GM19238 (cell line): Measurements from ENCODE around the gene GTF2H4.
A peak's percentile ranks its signal among the peaks of the same experiment; 100 is the strongest.
"Not testable (repeated sequence)": the region's sequence is repeated elsewhere in the genome, so short reads cannot be mapped to it uniquely, and the experiment has no call there.

Experiments used
- DNase-seq: peaks from one replicate; pipeline ENCODE4 v3.0.0; 2011; ENCODE audit warnings: low spot score; ENCODE audit not compliant: insufficient read length

GTF2H4 gene

DNA sequence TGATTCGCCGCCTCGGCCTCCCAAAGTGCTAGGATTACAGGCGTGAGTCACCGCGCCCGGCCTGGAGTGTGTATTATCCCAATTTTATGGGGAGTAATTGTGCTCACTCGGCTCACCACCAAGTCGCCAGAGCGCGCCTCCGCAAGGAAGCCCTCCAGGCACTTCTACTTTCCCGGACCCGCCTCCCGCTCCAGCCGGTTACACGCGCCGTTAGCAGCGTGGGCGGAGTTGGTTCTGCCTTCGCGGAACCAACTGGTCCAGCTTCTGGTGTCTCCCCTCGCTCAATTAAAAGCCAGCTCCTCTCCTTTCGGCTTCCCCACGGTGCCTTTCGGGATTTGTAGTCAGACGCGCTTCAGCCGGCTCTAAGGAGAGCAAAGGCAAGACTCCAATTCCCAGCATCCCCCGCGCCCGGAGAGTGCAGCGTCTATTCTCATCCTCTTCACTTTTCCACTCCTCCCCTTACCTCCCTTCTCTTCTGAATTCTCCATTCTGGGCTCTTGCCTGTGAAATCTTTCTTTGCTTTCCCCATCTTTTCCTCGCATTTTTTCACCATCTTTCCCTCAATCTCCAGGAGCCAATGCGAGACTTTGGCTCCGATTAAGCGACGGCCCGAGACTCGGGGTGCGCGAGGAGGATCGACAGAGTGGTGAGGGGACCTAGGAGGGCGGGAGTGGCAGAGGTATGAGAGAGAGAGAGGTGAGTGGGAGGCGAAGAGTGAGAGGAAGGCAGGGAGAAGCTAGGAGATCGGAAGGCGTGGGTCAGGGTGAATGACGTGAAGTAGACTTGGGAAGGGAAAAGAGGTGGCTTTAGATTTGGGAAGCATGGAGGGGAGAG, at the start of gene GTF2H4:
Gene GTF2H4 (plus strand): TSS at position 450 of the 834 bp plus-strand sequence.
- peak; percentile 94 for DNase-seq

- DNase-seq, result not testable (repeated sequence)
These were observed 48.3 kb upstream of the GTF2H4 start for GRCh38 chr6:30859726-30860125.

DNA sequence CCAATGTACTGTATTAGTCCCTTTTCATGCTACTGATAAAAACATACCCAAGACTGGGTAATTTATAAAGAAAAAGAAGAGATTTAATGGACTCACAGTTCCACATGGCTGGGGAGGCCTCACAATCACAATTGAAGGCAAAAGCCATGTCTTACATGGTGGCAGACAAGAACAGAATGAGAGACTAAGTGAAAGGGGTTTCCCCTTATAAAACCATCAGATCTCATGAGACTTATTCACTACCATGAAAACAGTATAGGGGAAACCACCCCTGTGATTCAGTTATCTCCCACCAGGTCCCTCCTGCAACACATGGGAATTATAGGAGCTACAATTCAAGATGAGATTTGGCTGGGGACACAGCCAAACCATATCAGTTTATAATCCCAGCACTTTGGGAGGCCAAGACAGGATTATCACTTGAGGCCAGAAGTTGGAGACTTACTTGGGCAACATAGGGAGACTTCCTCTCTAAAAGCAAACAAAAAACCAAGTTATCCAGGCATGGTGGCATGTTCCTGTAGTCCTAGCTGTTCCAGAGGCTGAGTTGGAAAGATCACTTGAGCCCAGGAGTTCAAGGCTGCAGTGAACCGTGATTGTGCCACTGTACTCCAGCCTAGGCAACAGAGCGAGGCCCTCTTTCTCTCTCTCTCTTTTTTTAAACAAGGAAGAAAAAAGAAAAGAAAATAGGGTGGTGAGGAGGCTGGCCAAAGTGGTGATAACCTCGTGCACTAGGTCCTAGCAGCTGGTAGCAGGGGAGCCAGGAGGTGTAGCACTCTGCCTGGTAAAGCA, 46.6 kb upstream of the GTF2H4 start:
- DNase-seq, result no peak

DNA sequence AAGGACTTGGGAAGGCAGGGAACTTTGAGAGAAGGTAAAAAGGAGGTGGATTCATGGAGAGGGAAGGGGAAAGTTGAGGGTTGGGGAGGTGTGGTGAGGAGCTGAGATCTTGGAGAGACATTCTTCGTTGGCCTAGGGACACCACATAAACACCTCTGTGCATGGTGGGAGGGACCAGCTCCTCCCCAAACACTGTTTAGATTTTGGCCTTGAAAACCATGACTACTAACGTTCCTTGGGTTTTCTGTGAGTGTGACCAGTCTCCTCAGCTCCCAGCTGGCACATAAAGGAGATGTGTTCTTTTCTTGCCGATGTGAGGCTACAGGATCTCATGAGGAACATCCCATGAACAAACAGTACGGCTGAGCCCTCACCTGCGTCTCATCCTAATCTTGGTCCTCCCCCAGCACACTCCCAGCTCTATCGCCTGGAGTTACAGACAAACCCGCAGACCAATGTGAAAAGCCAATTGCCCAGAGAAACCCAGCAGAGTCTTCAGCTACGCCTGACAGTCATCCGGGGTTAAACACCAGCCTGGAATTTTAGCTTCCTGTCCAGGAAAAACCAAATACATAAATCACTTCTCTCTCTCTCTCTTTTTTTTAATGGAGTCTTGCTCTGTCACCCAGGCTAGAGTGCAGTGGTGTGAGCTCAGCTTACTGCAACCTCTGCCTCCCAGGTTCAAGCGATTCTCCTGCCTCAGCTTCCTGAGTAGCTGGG, 45.7 kb upstream of the GTF2H4 start:
- no peak for DNase-seq

GRCh38 chr6:30864325-30864724, 43.7 kb upstream of the GTF2H4 start:
- no peak for DNase-seq

DNA sequence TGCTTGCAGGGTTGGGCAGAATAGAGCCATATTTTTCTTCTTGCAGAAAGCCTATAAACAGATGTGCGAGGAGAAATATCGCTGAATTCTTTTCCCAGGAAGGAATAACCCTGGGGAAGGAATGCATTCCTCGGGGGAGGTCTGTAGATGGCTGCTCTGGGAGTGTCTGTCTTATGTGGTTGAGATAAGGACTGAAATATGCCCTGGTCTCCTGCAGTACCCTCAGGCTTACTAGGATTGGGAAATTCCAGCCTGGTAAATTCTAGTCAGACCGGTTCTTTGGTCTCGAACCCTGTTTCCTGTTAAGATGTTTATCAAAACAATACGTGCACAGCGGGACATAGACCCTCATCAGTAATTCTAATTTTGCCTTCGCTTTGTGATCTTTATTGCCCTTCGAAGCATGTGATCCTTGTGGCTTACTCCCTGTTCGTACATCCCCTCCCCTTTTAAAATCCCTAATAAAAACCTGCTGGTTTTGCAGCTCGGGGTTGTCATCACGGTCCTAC, 38.7 kb upstream of the GTF2H4 start:
- not testable (repeated sequence) for DNase-seq

DNA sequence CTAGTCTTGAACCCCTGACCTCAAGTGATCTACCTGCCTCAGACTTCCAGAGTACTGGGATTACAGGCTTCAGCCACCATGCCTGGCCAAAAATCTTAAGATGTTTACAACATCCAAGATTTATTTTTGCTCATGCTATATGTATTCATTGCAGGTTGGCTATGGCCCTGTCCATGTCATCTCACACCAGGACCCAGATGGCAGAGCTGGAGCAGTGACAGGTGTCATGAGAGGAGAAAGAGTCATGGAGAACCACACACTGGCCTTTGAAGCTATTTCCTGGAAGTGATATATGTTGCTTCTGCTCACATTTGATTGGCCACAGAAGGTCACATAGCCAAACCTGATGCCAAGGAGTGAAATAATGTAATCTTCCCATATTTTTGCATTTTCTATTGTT, 37.5 kb upstream of the GTF2H4 start:
- no peak for DNase-seq

DNA sequence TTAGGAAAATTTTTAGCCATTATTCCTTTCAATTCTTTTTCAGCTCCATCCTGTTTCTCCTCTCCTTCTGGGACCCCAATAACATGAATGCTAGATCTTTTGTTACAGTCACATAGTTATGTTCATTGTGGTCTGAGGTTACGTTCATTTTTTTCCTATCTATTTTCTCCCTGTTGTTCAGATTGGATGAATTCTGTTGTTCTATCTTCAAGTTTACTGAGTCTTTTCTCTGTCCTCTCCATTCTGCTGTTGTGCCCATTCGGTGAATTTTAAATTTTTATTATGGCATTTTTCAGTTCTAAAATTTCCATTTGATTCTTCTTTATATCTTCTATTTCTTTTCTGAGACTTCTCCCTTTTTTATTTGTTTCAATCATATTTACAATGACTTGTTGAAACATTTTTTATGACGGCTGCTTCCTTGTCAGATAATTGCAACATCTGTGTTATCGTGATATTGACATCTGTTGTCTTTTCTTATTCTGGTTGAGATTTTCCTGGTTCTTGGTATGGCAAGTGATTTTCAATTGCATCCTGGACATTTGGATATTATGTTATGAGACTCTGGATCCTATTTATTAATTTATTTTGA, 36.3 kb upstream of the GTF2H4 start:
- no peak for DNase-seq

DNA sequence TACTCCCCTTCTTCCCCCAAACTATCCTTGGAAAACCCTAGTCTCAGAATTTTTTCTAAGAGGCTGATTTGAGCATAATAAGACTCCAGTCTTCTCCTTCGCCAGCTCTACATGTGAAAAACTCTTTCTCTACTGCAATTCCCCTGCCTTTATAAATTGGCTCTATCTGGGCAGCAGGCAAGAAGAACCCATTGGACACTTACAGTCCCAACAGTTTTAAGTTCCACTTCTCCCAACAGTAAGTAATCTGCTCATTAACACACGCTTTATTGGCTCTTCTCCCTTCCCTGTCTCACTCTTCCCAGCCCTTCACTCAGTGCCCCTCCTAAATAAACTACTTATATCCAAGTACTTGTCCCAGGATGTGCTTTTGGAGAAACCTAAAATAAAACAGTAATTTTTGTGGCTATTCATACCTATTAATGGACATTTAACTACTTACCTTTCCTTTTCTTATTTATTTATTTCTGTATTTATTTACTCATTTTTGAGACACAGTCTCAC, 34.8 kb upstream of the GTF2H4 start:
- DNase-seq, result no peak

DNA sequence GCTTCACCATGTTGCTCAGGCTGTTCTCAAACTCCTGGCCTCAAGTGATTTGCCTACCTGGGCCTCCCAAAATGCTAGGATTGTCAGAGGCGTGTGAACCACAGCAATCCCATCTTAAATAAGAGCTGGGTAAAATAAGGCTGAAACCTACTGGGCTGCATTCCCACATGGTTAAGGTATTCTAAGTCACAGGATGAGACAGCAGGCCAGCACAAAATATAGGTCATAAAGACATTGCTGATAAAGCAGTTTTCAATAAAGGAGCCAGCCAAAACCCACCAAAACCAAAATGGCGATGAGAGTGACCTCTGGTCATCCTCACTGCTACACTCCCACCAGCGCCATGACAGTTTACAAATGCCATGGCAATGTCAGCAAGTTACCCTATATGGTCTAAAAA, 34.2 kb upstream of the GTF2H4 start:
- DNase-seq, result not testable (repeated sequence)

DNA sequence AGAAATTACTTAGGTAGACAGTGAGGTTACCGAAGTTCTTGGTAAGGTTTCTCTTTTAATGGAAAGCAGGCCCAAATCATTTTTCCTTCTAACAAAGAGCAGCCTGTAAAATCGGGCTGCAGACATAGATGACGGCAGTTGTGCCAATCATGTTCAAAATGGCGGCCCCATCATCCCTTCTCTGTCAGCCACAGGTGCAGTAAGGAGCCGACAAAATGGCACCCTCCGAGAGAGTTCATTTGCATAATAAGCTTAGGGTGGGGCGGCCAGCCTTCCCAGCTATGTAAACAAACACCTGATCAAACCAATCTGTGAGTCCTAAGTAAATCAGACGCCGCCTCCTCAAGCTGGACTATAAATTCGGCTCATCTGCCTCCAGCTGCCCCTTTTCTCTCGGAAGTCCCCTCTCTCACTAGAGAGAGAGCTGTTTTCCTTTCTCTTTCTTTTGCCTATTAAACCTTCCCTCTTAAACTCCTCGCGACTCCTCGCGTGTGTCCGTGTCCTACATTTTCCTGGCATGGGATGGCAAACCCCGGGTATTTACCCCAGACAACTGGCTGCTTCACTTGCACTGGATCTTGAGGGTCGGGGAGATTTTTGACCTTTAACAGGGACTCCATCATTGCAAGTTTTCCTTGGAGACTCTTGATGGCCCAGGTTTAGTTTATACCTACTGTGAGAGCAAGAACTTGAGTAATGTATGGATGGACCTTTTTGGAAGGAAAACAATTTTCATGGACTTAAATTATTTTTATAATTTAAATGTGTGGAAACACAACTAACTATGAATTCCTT, 32.6 kb upstream of the GTF2H4 start:
- no peak for DNase-seq

DNA sequence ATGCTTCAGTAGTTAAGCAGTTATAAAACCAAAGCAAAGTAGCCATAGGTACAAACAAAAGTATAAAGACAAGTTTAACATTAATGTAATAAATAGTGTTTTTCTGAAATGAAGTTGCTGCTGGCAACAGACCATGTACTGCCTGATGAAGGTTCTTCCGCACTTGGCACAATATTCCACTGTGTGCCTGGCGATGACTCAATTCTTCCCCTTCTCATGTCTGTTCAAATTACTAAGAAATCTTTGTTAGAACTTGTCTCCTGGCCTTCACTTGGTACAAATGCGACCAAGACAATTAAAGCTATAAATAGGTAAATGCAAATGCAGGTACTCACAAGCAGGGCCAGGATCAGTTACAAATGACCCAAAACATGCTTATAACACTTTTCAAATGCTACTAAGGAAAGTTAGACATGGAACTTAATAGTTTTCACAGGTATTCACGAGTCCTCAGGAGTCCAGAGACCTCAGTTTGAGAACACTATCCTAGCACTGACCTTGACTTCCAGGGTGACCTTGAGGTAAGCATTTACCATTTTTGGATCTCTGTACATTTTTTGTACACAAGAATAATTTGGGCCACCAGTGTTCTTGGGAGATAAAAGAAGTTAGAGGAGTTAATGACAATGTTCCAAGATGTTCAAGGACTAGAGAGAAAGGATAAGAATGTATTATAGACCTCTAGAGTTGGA, 31.8 kb upstream of the GTF2H4 start:
- DNase-seq, result no peak

GRCh38 chr6:30877419-30878262, 30.4 kb upstream of the GTF2H4 start:
- DNase-seq, result peak; percentile 67

DNA sequence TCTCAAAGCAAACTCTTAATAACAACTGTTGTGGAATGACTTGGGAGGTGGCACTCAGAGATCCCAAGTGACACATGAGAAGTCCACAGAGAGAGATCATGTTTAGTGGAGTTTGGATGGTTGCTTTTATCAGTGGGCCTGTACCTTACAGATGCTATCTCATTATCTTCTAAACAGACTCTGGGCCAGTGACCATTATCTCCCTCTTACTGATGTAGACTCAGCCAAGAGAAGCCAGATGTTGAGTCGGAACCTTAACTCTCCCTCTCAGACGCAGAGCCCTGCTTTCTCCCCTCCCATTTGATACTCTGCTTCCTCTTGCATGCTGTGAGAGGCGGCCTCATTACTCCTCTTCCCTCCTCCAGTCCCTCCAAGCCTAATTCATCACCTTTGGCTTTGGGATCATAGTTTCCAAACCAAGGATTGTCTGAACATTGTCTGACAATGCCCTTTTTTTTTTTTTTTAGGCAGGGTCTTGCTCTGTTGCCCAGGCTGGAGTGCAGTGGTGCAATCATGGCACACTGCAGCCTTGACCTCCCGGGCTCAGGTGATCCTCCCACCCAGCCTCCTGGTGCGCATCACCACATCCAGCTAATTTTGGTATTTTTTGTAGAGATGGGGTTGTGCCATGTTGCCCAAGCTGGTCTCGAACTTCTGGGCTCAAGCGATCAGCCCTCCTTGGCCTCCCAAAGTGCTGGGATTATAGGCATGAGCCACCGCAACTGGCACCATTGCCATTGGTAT, 28.2 kb upstream of the GTF2H4 start:
- no peak for DNase-seq

DNA sequence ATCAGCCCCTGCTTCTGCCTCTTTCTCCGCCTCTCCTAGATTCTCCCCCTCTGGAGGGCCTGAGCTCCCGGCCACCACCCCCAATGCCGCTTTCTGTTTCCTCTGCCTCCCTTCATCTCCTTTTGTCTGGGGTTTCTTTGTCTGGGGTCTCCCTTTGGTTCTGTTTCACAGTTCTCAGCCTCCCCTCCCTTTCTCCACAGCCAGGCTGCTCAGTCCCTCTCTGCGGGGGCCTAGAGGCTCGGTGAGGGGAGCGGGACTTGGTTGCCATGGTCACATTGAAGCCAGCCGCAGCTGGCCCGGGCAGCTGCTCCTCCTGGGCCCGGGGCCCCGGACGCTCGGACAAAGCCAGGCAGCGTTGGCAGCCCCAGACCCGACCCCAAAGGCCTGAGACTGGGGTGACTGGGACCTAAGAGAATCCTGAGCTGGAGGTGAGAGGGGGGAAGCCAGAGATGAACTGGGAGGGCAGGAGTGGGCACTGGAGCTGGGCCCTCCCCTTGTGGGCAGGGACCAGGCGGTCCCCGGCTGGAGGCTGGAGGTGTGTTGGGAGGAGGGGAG, 27.2 kb upstream of the GTF2H4 start:
- no peak for DNase-seq

DNA sequence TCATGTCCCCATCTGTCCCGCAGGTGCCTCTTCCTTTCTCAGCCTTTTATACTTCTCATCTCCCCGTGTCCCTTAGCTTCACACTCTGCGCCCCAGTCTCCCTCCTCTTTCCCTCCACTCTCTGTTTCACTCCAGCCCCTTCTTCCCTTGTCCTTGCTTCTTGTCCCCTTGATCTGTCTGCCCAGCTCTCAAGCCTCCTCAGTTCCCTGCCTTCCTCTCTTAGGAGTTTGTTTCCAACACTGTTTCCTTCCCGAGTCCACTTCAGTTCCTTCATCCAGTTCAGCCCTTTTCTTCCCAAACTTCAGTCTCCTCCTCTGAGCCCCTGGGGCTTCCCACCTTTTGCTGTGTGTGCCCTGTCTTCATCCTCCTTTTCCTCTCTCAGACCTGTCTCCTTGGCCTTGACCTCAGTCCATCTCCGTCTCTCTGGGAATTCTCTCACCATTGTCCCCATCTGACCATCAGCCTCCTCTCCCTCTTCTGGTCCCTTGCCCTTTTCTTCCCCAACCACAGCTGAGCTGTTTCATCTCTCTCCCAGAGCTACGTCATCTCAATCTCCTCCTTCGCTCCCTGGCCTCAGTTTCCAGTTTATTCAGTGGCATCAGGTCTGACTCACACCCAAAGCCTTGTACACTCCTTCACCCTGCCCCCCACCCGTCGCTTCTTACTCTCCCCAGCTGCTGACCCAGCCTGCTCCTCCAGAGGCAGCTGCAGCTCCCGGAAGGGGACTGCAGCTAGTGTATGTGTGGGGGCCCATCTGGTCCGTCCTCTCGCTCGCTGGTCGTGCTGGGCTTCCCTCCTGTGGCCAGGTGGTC, 26.4 kb upstream of the GTF2H4 start:
- DNase-seq, result no peak

DNA sequence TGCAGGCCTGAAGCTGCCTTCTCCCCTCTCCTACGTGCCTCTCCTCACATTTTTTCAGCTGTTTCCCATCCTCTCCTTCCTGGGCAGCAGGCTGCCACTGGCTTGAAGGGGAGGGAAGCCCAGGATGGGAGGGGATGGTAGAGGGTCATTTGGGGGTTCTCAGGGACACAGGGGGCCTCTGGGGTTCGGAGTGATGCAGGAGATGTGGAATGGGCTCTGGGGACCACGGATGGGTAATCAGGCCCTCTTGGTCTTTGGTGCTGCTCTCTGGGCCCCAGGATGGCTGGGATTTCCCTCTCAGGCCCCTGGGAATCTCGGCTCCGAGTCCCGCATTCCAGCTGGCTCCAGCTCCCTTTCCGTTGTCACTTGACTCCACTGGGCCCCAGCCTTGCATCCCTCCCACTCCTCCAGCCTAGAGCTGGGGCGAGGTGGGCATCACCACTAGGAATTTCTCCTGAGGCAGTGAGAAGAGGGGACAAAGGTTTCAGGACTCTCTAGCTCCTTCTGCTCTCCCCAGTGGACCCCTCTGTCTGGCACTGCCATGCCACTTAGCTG, 25.7 kb upstream of the GTF2H4 start:
- no peak for DNase-seq
